ENCODE data around the gene NPAS4. TPM values are rescaled to one million over a fixed set of nuclear protein-coding genes. Genes with fewer than 3 reads are reported as not detected.

Gene NPAS4
- total and polyA plus RNA-seq, 2 of the 4 experiments (the other 2 are of a cell fraction): under 0.01 to 0.77 TPM

DNA sequence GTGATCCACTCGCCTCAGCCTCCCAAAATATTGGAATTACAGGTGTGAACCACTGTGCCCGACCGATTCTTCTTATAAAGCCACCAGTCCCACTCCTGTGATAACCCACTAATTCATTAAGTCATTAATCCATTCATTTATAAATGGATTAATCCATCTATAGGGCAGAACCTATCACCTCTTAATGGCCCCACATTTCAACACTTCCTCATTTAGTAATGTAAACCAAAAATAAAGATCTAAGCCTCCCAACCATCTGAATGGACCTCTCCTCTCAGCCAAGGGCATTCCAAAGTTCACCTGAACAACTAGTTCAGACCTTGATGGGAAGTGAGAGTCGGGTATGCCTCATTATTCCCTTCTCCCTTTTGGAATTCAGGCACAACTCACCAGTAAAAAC, 27.7 kb downstream of the NPAS4 start:
- no peak overlapping the region for H2AFZ ChIP-seq (replicated peaks; ENCODE audit: low read length, poor library complexity)
- H3K23ac ChIP-seq (ENCODE audit: low read depth, low read length): no peak overlapping the region
- no peak overlapping the region for H3K27ac ChIP-seq (ENCODE audit: insufficient read depth, low read length)
- no peak overlapping the region for H3K14ac ChIP-seq (replicated peaks; ENCODE audit: low read depth, low read length)
- H3K4ac ChIP-seq (ENCODE audit: low read depth, low read length): no peak overlapping the region
- no peak overlapping the region for H4K8ac ChIP-seq (ENCODE audit: low read depth in 2 of 2, low read length in 2 of 2)
- no peak overlapping the region for H3K4me3 ChIP-seq (ENCODE audit: insufficient read depth, low read depth, low read length)
- H3K9me3 ChIP-seq (ENCODE audit: control insufficient read depth, insufficient read depth, low read length): no peaks in the 10 kb centered on the region
- H3K36me3 ChIP-seq (ENCODE audit: control insufficient read depth, insufficient read depth, low read length): no peaks in the 10 kb centered on the region
- H2BK20ac ChIP-seq (ENCODE audit: low read depth, low read length): no peak overlapping the region
- H3K27me3 ChIP-seq (ENCODE audit: control insufficient read depth, insufficient read depth, low read length): peaks cover 39% of the 10 kb centered on the region
- H3K79me1 ChIP-seq (ENCODE audit: low read depth in 1 of 2, low read length in 2 of 2): no peaks in the 10 kb centered on the region
- no peaks in the 10 kb centered on the region for H4K20me1 ChIP-seq (ENCODE audit: insufficient read depth, low read length)
- ATAC-seq (ENCODE audit: low read depth) (no peak), DNase-seq (no peak)
- no peak overlapping the region for H2AK5ac ChIP-seq (ENCODE audit: low read depth, low read length)
- whole genome bisulfite sequencing, 2 experiments (ENCODE audit: extremely low coverage in 2 of 2, insufficient read length in 1 of 2): 20% methylated on average over 1 of the region's 4 CpGs; no CpG with 5 or more reads in 1 of the 2 experiments
- no peak overlapping the region for H2BK5ac ChIP-seq (ENCODE audit: low read depth, low read length, poor library complexity, severe bottlenecking)
- CTCF ChIA-PET: no interaction called here
- no peak overlapping the region for H3K9ac ChIP-seq (ENCODE audit: low read depth, low read length)
- no peak overlapping the region for H3K18ac ChIP-seq (ENCODE audit: low read depth, low read length)
- no TSS peak for BruUV-seq (replicated peaks)
- no peak overlapping the region for H4K91ac ChIP-seq (ENCODE audit: insufficient read depth, low read depth, low read length)
- no peak overlapping the region for H2AK9ac ChIP-seq (replicated peaks; ENCODE audit: low read depth, low read length, poor library complexity)
- H3K56ac ChIP-seq (ENCODE audit: extremely low read depth, insufficient read depth, low read length): no peak overlapping the region
- H3K9me1 ChIP-seq (ENCODE audit: insufficient read depth, low read length): 0 out of 2 replicates have a peak, but pooled peaks cover under 1% of the 10 kb centered on the region
- POLR2A ChIA-PET (ENCODE audit: unreplicated experiment): no interaction called here
- in situ Hi-C loops (cut with MboI; ENCODE audit: low sequenced_read_pairs) (no loop called here), dilution Hi-C loops (cut with HindIII; ENCODE audit: low sequenced_read_pairs, unreplicated experiment) (no loop called here), intact Hi-C loops (cut with micrococcal nuclease) (no loop called here)
- no peak for TF ChIP-seq RFX5 (IDR thresholded peaks at IDR 0.05; ENCODE audit: low read depth, low read length)
- no peak for TF ChIP-seq BHLHE40 (IDR thresholded peaks at IDR 0.05; ENCODE audit: low read depth, low read length)
- TF ChIP-seq RAD21 (IDR thresholded peaks at IDR 0.05; ENCODE audit: low read length): no peak
- TF ChIP-seq, protein P1, sequence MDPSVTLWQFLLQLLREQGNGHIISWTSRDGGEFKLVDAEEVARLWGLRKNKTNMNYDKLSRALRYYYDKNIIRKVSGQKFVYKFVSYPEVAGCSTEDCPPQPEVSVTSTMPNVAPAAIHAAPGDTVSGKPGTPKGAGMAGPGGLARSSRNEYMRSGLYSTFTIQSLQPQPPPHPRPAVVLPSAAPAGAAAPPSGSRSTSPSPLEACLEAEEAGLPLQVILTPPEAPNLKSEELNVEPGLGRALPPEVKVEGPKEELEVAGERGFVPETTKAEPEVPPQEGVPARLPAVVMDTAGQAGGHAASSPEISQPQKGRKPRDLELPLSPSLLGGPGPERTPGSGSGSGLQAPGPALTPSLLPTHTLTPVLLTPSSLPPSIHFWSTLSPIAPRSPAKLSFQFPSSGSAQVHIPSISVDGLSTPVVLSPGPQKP (IDR thresholded peaks at IDR 0.05; ENCODE audit: borderline replicate concordance, low read depth, low read length): no peak
- TF ChIP-seq RCOR1 (IDR thresholded peaks at IDR 0.05; ENCODE audit: insufficient replicate concordance, low read length): no peak
- H2BK120ac ChIP-seq (ENCODE audit: low read depth, low read length): no peak overlapping the region
- H3K4me1 ChIP-seq (ENCODE audit: control insufficient read depth, insufficient read depth, low read length): peaks cover 3% of the 10 kb centered on the region
- no peak overlapping the region for H2BK15ac ChIP-seq (ENCODE audit: low read depth, low read length)
- no peak overlapping the region for H3K4me2 ChIP-seq (ENCODE audit: low read depth, low read length)
- no peak overlapping the region for H4K5ac ChIP-seq (ENCODE audit: low read depth, low read length)
